Colonic mucosa (tissue), 4 donors: ENCODE results near the gene GPR152. TPM values are rescaled to one million over a fixed set of nuclear protein-coding genes. Genes with fewer than 3 reads are reported as not detected.

Experiments used
- DNase-seq: peaks from one replicate; pipeline ENCODE4 v3.0.0-alpha.2; 2020
- H3K27ac ChIP-seq: fragments of 200-600 bp; one replicate; pipeline ENCODE4 v1.8.0; 2021
- H3K27me3 ChIP-seq: fragments of 200-600 bp; one replicate; pipeline ENCODE4 v1.8.0; 2021
- H3K36me3 ChIP-seq: fragments of 200-600 bp; one replicate; pipeline ENCODE4 v1.8.0; 2021
- H3K4me1 ChIP-seq: fragments of 200-600 bp; one replicate; pipeline ENCODE4 v1.8.0; 2021; ENCODE audit warnings: mild to moderate bottlenecking
- H3K4me3 ChIP-seq: fragments of 200-600 bp; one replicate; pipeline ENCODE4 v1.8.0; 2021
- H3K9ac ChIP-seq, 2 donors: one replicate each; pipeline ENCODE4 v1.7.0; 2013; ENCODE audit warnings: control low read depth in 2 of 2, low read depth in 2 of 2, low read length in 2 of 2
- H3K9me3 ChIP-seq: fragments of 200-600 bp; one replicate; pipeline ENCODE4 v1.8.0; 2021
- intact Hi-C: fragments of 100-400 bp; cut with DNase I; formaldehyde crosslinking; loops from one replicate; pipeline ENCODE4 v1.14.1; 2022
- total RNA-seq, 2 donors: library from RNA; stranded (reverse); fragmentation: NEBNext Ultra II Directional in 1 of 2; extraction: Animal tissue kit (Norgen Biotek cat#: 25700) in 1 of 2; gene quantifications; one replicate each; pipeline ENCODE4 v1.2.1, GENCODE V29; 2021
- TF ChIP-seq, protein P1 (sequence below): fragments of 200-600 bp; IDR thresholded peaks from one replicate; pipeline ENCODE4 v1.8.0; 2022; ENCODE audit warnings: antibody characterized with exemption, mild to moderate bottlenecking
- donor health status: healthy.
- donor health status: DM: no; HTN: no; CAD: no.
- donor health status: DM: no; HTN: no; CAD: no.

Gene GPR152
- total RNA-seq, 2 donors from 2014 or later = not detected

DNA sequence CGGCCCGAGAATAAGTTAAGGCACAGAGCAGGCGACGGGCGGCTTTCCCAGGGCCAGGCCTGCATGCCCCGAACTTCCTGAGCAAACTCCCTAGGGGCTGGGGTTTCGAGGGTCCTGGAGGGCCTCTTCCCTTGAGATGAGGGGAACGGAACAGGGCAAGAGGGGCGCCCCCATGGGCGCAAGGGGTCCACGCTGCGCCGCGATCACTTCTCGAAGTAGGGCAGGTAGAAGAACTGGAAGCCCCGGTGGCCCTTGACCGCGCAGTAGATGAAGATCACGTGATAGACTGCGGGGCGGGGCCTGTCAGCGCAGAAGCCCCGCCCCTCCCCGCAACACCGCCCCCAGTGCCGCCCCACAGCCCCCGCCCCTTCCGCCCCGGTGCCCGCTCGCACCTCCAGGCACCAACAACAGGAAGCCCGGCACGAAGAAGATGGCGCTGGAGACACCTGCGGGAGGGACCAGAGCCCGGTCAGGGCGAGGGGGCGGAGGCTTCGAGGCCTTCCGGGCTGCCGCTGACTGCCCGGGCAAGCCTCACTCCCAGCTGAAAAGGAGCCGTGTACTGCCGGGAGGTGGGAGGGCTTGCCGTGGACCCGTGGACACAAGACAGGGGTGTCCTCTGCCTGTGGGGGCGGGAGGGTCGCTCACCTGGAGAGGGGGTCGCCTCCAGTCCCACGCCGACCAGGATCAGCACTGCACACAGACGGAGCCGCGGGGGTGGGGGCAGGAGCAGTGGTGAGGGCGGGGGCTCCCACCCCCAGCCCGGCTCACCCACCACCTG is 12.1 kb upstream of the GPR152 start:
- TF ChIP-seq, protein P1, sequence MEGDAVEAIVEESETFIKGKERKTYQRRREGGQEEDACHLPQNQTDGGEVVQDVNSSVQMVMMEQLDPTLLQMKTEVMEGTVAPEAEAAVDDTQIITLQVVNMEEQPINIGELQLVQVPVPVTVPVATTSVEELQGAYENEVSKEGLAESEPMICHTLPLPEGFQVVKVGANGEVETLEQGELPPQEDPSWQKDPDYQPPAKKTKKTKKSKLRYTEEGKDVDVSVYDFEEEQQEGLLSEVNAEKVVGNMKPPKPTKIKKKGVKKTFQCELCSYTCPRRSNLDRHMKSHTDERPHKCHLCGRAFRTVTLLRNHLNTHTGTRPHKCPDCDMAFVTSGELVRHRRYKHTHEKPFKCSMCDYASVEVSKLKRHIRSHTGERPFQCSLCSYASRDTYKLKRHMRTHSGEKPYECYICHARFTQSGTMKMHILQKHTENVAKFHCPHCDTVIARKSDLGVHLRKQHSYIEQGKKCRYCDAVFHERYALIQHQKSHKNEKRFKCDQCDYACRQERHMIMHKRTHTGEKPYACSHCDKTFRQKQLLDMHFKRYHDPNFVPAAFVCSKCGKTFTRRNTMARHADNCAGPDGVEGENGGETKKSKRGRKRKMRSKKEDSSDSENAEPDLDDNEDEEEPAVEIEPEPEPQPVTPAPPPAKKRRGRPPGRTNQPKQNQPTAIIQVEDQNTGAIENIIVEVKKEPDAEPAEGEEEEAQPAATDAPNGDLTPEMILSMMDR = no peak
- Histone ChIP-seq H3K27ac (peak overlapping the region; percentile 94), H3K36me3 (no peaks in the 10 kb centered on the region), H3K4me1 (peaks cover 18% of the 10 kb centered on the region), H3K27me3 (no peaks in the 10 kb centered on the region), H3K4me3 (peak overlapping the region; percentile 63), H3K9ac (peak overlapping the region; percentile 64 to 72), H3K9me3 (no peaks in the 10 kb centered on the region)
- intact Hi-C loops = no loop called here
- DNase-seq = peak; percentile 95

DNA sequence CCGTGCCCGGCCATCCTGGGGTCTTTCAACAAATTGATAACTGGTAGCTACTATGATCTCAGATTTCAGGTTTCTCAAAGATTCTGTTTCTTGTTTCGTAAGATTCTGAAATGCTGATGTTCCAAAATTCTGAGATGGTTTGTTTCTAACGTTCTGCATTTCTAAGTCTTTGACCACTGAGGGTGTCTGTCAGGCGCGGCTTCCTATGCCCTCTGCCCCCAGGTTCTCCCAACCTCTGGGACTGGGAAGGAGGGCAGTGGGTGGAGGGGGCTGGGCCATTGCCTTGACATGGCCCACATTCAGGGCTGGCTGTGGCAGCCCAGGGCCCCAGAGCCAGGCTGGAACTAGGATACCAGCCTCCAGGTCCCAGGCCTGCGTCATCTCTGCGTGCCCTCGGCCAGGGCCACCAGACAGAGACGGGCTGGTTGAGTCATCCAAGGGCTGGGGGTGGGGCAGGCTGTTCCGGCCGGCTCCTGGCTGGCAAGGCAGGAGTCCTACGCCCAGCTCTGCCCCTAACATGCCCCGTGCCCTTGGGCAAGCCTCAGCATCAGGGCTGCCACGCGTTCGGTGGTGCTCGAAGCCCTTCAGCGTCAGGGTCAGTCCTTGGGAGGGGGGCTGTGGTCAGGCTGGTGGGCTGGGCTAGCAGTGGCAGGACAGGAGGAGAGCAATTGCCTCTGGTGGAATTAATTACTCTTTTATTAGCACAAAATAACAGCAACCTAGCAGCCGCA is 11.3 kb upstream of the GPR152 start:
- TF ChIP-seq, protein P1 = no peak
- peak overlapping the region; percentile 94 for H3K27ac ChIP-seq
- H3K9me3 ChIP-seq = no peaks in the 10 kb centered on the region
- intact Hi-C loops = no loop called here
- peak overlapping the region; percentile 63 for H3K4me3 ChIP-seq
- no peaks in the 10 kb centered on the region for H3K27me3 ChIP-seq
- H3K9ac ChIP-seq = peak overlapping the region; percentile 45 to 61
- peak; percentile 60 for DNase-seq
- H3K36me3 ChIP-seq = no peaks in the 10 kb centered on the region
- H3K4me1 ChIP-seq = peaks cover 18% of the 10 kb centered on the region

DNA sequence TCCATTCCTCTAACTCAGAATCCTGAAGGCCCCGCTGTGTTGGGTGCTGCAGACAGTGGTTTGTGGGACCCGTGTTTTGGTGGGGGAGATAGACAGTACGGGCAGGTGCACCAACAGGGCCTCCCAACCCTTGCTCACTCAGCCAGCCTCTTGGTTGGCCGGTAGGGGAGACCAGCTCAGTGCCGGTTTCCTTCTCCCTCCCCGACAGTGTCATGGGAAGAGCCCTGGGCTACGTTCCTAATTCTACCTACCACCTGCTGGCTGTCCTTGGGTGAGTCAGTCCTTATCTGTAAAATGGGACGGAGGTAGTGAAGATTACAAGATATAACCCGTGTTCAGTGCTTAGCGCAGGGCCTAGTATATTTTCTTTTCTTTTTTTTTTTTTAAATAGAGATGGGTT is 10.7 kb upstream of the GPR152 start:
- intact Hi-C loops = no loop called here
- H3K36me3 ChIP-seq = no peaks in the 10 kb centered on the region
- TF ChIP-seq, protein P1 = no peak
- no peaks in the 10 kb centered on the region for H3K27me3 ChIP-seq
- no peak for DNase-seq
- no peak overlapping the region for H3K9ac ChIP-seq
- no peak overlapping the region for H3K27ac ChIP-seq
- peaks cover 16% of the 10 kb centered on the region for H3K4me1 ChIP-seq
- no peaks in the 10 kb centered on the region for H3K9me3 ChIP-seq
- no peak overlapping the region for H3K4me3 ChIP-seq

DNA sequence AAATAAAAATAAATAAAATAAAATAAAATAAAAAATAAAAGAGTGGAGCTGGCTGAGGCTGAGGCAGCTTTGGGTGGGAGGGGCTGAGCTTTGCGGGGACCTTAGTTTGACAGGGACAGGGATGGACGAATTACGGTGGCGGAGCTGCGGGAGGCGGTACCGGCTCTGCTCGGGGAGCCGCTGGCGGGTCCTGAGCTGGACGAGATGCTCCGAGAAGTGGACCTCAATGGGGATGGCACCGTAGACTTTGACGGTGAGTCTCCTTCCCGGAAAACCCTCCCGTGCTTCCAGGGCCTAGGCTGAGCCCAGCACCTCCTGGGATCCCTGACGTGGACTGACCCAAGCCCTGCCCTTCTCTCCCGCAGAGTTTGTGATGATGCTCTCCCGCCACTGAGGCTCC is 5.7 kb upstream of the GPR152 start:
- Histone ChIP-seq H3K4me3 (no peak overlapping the region), H3K36me3 (no peaks in the 10 kb centered on the region), H3K9me3 (no peaks in the 10 kb centered on the region), H3K9ac (no peak overlapping the region), H3K4me1 (no peaks in the 10 kb centered on the region), H3K27me3 (no peaks in the 10 kb centered on the region), H3K27ac (no peak overlapping the region)
- intact Hi-C loops = no loop called here
- TF ChIP-seq, protein P1 = no peak
- DNase-seq = no peak

DNA sequence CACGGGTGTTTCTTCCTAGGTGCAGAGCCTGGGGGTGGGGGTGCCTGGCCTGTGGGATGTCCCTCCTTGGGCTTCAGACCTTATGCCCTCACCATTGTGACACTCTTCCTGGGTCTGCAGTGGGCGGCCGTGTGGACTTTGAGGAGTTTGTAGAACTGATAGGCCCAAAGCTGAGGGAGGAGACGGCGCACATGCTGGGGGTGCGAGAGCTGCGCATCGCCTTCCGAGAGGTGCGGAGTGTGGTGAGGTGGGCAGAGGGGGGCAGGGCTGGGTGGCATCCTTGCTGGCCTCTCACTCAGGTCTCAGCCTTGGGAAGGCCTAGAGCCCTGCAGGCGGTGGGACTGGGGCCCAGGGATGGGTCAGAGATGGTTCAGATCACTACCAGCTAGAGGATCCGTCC is 4.9 kb upstream of the GPR152 start:
- H3K27ac ChIP-seq = no peak overlapping the region
- TF ChIP-seq, protein P1 = no peak
- no peaks in the 10 kb centered on the region for H3K4me1 ChIP-seq
- no peaks in the 10 kb centered on the region for H3K36me3 ChIP-seq
- H3K9me3 ChIP-seq = no peaks in the 10 kb centered on the region
- no peaks in the 10 kb centered on the region for H3K27me3 ChIP-seq
- DNase-seq = no peak
- intact Hi-C loops = no loop called here
- no peak overlapping the region for H3K9ac ChIP-seq
- H3K4me3 ChIP-seq = no peak overlapping the region
